CD8-positive, alpha-beta memory T cell (primary cell): Measurements from ENCODE around the gene OR6C2. TPM values are rescaled to one million over a fixed set of nuclear protein-coding genes. Genes with fewer than 3 reads are reported as not detected.

Experiments used
- CTCF ChIA-PET: fragments of 350-600 bp; sonication (Branson Sonifier 250); formaldehyde crosslinking; loops from one replicate; lab custom pipeline; 2021; ENCODE audit warnings: antibody characterized with exemption; lab: Charles Lee
- POLR2A ChIA-PET: fragments of 350-600 bp; sonication (Branson Sonifier 250); formaldehyde crosslinking; loops from one replicate; lab custom pipeline; 2021; ENCODE audit warnings: antibody characterized with exemption; lab: Charles Lee
- DNase-seq, 5 donors: peaks; one replicate each; pipeline versions ENCODE4 v3.0.0 to v3.0.0-alpha.2; 2020 to 2022; ENCODE audit warnings: mixed read lengths in 1 of 5
- H3K27ac ChIP-seq: one replicate; pipeline ENCODE4 v1.7.0; 2013; ENCODE audit warnings: low read depth, mild to moderate bottlenecking, low read length, moderate library complexity
- H3K27me3 ChIP-seq: 2 replicates; pipeline ENCODE4 v1.7.0; 2013; ENCODE audit warnings: low read length, mild to moderate bottlenecking; ENCODE audit not compliant: insufficient read depth, poor library complexity, severe bottlenecking
- H3K36me3 ChIP-seq: 2 replicates; pipeline ENCODE4 v1.7.0; 2013; ENCODE audit warnings: mild to moderate bottlenecking, low read length, moderate library complexity; ENCODE audit not compliant: insufficient read depth
- H3K4me1 ChIP-seq: 2 replicates; pipeline ENCODE4 v1.7.0; 2013; ENCODE audit warnings: mild to moderate bottlenecking, low read length, moderate library complexity; ENCODE audit not compliant: insufficient read depth
- H3K4me3 ChIP-seq: 2 replicates; pipeline ENCODE4 v1.7.0; 2013; ENCODE audit warnings: mild to moderate bottlenecking, low read length
- H3K9me3 ChIP-seq: 2 replicates; pipeline ENCODE4 v1.7.0; 2013; ENCODE audit warnings: mild to moderate bottlenecking, low read length
- H3K27ac Mint-ChIP-seq, 8 donors: one replicate each; pipeline ENCODE4 v1.8.0; 2020 to 2021; ENCODE audit warnings: mixed read lengths in 8 of 8, mild to moderate bottlenecking in 6 of 8, inconsistent platforms in 3 of 8, moderate library complexity in 3 of 8
- H3K27me3 Mint-ChIP-seq, 2 donors: one replicate each; pipeline ENCODE4 v1.8.0; 2020 to 2021; ENCODE audit warnings: mixed read lengths in 2 of 2, mild to moderate bottlenecking in 1 of 2, moderate library complexity in 1 of 2
- H3K36me3 Mint-ChIP-seq, 3 donors: one replicate each; pipeline ENCODE4 v1.8.0; 2020 to 2021; ENCODE audit warnings: mixed read lengths in 3 of 3, inconsistent platforms in 1 of 3, mild to moderate bottlenecking in 1 of 3
- H3K4me1 Mint-ChIP-seq, 3 donors: one replicate each; pipeline ENCODE4 v1.8.0; 2020 to 2021; ENCODE audit warnings: mixed read lengths in 3 of 3, inconsistent platforms in 1 of 3, mild to moderate bottlenecking in 1 of 3
- H3K4me3 Mint-ChIP-seq, 7 donors: one replicate each; pipeline ENCODE4 v1.8.0; 2020 to 2021; ENCODE audit warnings: mixed read lengths in 7 of 7, mild to moderate bottlenecking in 6 of 7, moderate library complexity in 4 of 7, inconsistent platforms in 2 of 7
- H3K9me3 Mint-ChIP-seq, 5 donors: one replicate each; pipeline ENCODE4 v1.8.0; 2020 to 2022; ENCODE audit warnings: mixed read lengths in 5 of 5, mild to moderate bottlenecking in 3 of 5, moderate library complexity in 2 of 5, inconsistent platforms in 1 of 5
- polyA plus RNA-seq: library from polyadenylated mRNA; unstranded; fragments of 300-500 nt; fragmentation: Illumina TruSeq; gene quantifications from one replicate; pipeline ENCODE4 v1.2.3, GENCODE V29; 2021
- total RNA-seq, 2 experiments: library from RNA; stranded (reverse); gene quantifications; one replicate each; pipeline ENCODE4 v1.2.3, GENCODE V29; 2021

Gene OR6C2
- total and polyA plus RNA-seq, 3 experiments from 2014 or later, result not detected

GRCh38 chr12:55492078-55492477, 48.2 kb downstream of the OR6C2 start, which contains the start of gene OR6C68:
Gene OR6C68 (plus strand): TSS chr12:55492378. CDS start chr12:55492378, 0 bp downstream.
- no peaks in the 10 kb centered on the region for H3K4me1 Mint-ChIP-seq
- POLR2A ChIA-PET, result no interaction called here
- H3K36me3 Mint-ChIP-seq, result no peaks in the 10 kb centered on the region
- Histone ChIP-seq H3K36me3 (no peaks in the 10 kb centered on the region), H3K27ac (no peak within 1 kb of the TSS), H3K4me1 (no peaks in the 10 kb centered on the region), H3K27me3 (no peaks in the 10 kb centered on the region), H3K4me3 (no peak within 1 kb of the TSS), H3K9me3 (no peaks in the 10 kb centered on the region)
- no peak for DNase-seq
- no peak within 1 kb of the TSS for H3K4me3 Mint-ChIP-seq
- CTCF ChIA-PET, result no interaction called here
- H3K27ac Mint-ChIP-seq, result peak within 1 kb of the TSS in 1 of 8 donors; percentile 46
- peaks cover 3 to 14% of the 10 kb centered on the region in 2 donors for H3K27me3 Mint-ChIP-seq
- no peaks in the 10 kb centered on the region for H3K9me3 Mint-ChIP-seq

GRCh38 chr12:55495490-55495889, 51.6 kb downstream of the OR6C2 start:
- no peaks in the 10 kb centered on the region for H3K9me3 Mint-ChIP-seq
- POLR2A ChIA-PET, result no interaction called here
- no peak overlapping the region for H3K4me3 Mint-ChIP-seq
- peaks cover 0 to 3% (median 1%) of the 10 kb centered on the region in 3 donors for H3K4me1 Mint-ChIP-seq
- CTCF ChIA-PET, result no interaction called here
- peaks cover 2 to 14% of the 10 kb centered on the region in 2 donors for H3K27me3 Mint-ChIP-seq
- DNase-seq, result no peak
- Histone ChIP-seq H3K27ac (no peak overlapping the region), H3K27me3 (no peaks in the 10 kb centered on the region), H3K4me3 (no peak overlapping the region), H3K4me1 (no peaks in the 10 kb centered on the region), H3K9me3 (no peaks in the 10 kb centered on the region), H3K36me3 (no peaks in the 10 kb centered on the region)
- H3K36me3 Mint-ChIP-seq, result no peaks in the 10 kb centered on the region
- H3K27ac Mint-ChIP-seq, result no peak overlapping the region

- Histone ChIP-seq H3K4me1 (no peaks in the 10 kb centered on the region), H3K4me3 (no peak overlapping the region), H3K36me3 (no peaks in the 10 kb centered on the region), H3K27ac (no peak overlapping the region), H3K9me3 (no peaks in the 10 kb centered on the region), H3K27me3 (no peaks in the 10 kb centered on the region)
- H3K27me3 Mint-ChIP-seq, result peaks cover 4 to 7% of the 10 kb centered on the region in 2 donors
- H3K36me3 Mint-ChIP-seq, result no peaks in the 10 kb centered on the region
- no peak for DNase-seq
- H3K4me1 Mint-ChIP-seq, result peaks cover 0 to 3% (median 1%) of the 10 kb centered on the region in 3 donors
- no peaks in the 10 kb centered on the region for H3K9me3 Mint-ChIP-seq
- ChIA-PET POLR2A (no interaction called here), CTCF (no interaction called here)
- H3K27ac Mint-ChIP-seq, result no peak overlapping the region
- no peak overlapping the region for H3K4me3 Mint-ChIP-seq
Observed at GRCh38 chr12:55499231-55499630, 55.4 kb downstream of the OR6C2 start.

GRCh38 chr12:55499810-55500252, 56.0 kb downstream of the OR6C2 start:
- Histone ChIP-seq H3K36me3 (no peaks in the 10 kb centered on the region), H3K27ac (no peak overlapping the region), H3K27me3 (no peaks in the 10 kb centered on the region), H3K4me1 (no peaks in the 10 kb centered on the region), H3K9me3 (no peaks in the 10 kb centered on the region), H3K4me3 (no peak overlapping the region)
- POLR2A ChIA-PET, result no interaction called here
- Mint-ChIP-seq H3K4me1 (peaks cover 0 to 3% (median 1%) of the 10 kb centered on the region in 3 donors), H3K9me3 (peaks cover 0 to 2% (median 0%) of the 10 kb centered on the region in 5 donors), H3K27ac (no peak overlapping the region), H3K36me3 (no peaks in the 10 kb centered on the region), H3K4me3 (no peak overlapping the region), H3K27me3 (peaks cover 4 to 7% of the 10 kb centered on the region in 2 donors)
- CTCF ChIA-PET, result no interaction called here
- DNase-seq, result no peak

GRCh38 chr12:55501601-55502000, 57.7 kb downstream of the OR6C2 start:
- Histone ChIP-seq H3K27me3 (no peaks in the 10 kb centered on the region), H3K4me1 (no peaks in the 10 kb centered on the region), H3K4me3 (no peak overlapping the region), H3K36me3 (no peaks in the 10 kb centered on the region), H3K9me3 (no peaks in the 10 kb centered on the region), H3K27ac (no peak overlapping the region)
- no peak overlapping the region for H3K4me3 Mint-ChIP-seq
- H3K9me3 Mint-ChIP-seq, result peaks cover 0 to 8% (median 2%) of the 10 kb centered on the region in 5 donors
- H3K27ac Mint-ChIP-seq, result no peak overlapping the region
- CTCF ChIA-PET, result no interaction called here
- DNase-seq, result no peak
- peaks cover 0 to 3% (median 1%) of the 10 kb centered on the region in 3 donors for H3K4me1 Mint-ChIP-seq
- POLR2A ChIA-PET, result no interaction called here
- no peaks in the 10 kb centered on the region for H3K36me3 Mint-ChIP-seq
- peaks cover 4 to 8% of the 10 kb centered on the region in 2 donors for H3K27me3 Mint-ChIP-seq

Other genes starting within 250 kb of the OR6C2 start
- not detected for gene OR10A7, start 223.1 kb upstream of the OR6C2 start, total RNA-seq
- not detected for gene OR10A7, start 223.1 kb upstream of the OR6C2 start, polyA plus RNA-seq
- gene OR6C74, start 199.5 kb upstream of the OR6C2 start, total RNA-seq, result not detected
- not detected for gene OR6C74, start 199.5 kb upstream of the OR6C2 start, polyA plus RNA-seq
- not detected for gene OR6C6, start 147.5 kb upstream of the OR6C2 start, total RNA-seq
- not detected for gene OR6C6, start 147.5 kb upstream of the OR6C2 start, polyA plus RNA-seq
- gene OR6C1, start 129.7 kb upstream of the OR6C2 start, total RNA-seq, result not detected
- not detected for gene OR6C1, start 129.7 kb upstream of the OR6C2 start, polyA plus RNA-seq
- not detected for gene OR6C3, start 113.3 kb upstream of the OR6C2 start, total RNA-seq
- gene OR6C3, start 113.3 kb upstream of the OR6C2 start, polyA plus RNA-seq, result not detected
- not detected for gene OR6C75, start 81.1 kb upstream of the OR6C2 start, total RNA-seq
- gene OR6C75, start 81.1 kb upstream of the OR6C2 start, polyA plus RNA-seq, result not detected
- not detected for gene OR6C65, start 43.5 kb upstream of the OR6C2 start, total RNA-seq
- not detected for gene OR6C65, start 43.5 kb upstream of the OR6C2 start, polyA plus RNA-seq
- not detected for gene OR6C76, start 17.8 kb upstream of the OR6C2 start, total RNA-seq
- not detected for gene OR6C76, start 17.8 kb upstream of the OR6C2 start, polyA plus RNA-seq
- gene OR6C70, start 26.1 kb downstream of the OR6C2 start, total RNA-seq, result not detected
- not detected for gene OR6C70, start 26.1 kb downstream of the OR6C2 start, polyA plus RNA-seq
- not detected for gene OR6C68, start 48.3 kb downstream of the OR6C2 start, total RNA-seq
- gene OR6C68, start 48.3 kb downstream of the OR6C2 start, polyA plus RNA-seq, result not detected
- gene OR6C4, start 105.5 kb downstream of the OR6C2 start, total RNA-seq, result not detected
- not detected for gene OR6C4, start 105.5 kb downstream of the OR6C2 start, polyA plus RNA-seq
- gene OR2AP1, start 128.4 kb downstream of the OR6C2 start, total RNA-seq, result not detected
- gene OR2AP1, start 128.4 kb downstream of the OR6C2 start, polyA plus RNA-seq, result not detected
- gene OR10P1, start 192.8 kb downstream of the OR6C2 start, total RNA-seq, result not detected
- not detected for gene OR10P1, start 192.8 kb downstream of the OR6C2 start, polyA plus RNA-seq